ENCODE measurements around the gene SLC2A4RG. TPM values are rescaled to one million over a fixed set of nuclear protein-coding genes. Genes with fewer than 3 reads are reported as not detected.
"Not testable (repeated sequence)": the region's sequence is repeated elsewhere in the genome, so short reads cannot be mapped to it uniquely, and the experiment has no call there.

Gene SLC2A4RG
- total RNA-seq, 2 donors from 2014 or later, result 21.0 to 31.1 TPM

DNA sequence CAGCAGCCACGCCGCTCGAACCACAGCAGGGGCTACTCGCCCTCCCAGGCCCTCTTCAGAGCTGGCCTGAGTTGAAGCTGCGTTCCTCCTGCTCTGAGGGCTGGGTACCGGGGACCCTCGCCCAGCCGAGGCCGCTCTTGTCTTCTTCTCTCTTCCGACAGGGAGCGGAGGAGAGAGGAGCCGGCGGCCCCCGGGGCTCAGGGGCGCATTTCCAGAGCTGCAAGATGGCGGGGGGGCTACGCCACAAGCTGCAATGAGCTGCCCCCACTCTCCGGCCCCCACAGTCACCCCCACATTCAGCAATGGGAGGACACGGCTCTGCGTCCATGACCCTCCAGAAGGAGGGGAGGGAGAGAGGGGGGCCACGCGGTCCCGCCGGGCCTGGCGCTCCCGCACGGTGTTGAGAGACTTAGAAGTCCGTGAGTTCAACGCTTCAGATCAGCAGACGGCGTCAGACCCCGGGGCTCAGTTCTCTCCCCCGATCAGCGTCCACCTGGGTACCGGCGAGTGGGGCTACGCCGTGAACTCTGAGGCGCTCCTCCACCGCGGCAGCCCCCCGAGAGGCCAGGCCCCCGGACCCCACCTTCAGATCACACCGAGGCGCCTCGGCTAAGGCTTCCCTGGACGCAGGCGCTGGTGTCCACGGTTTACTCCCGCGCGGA is 31.6 kb downstream of the SLC2A4RG start:
- Mint-ChIP-seq H3K27me3 (no peaks in the 10 kb centered on the region), H3K4me3 (no peak overlapping the region), H3K27ac (no peak overlapping the region), H3K36me3 (no peaks in the 10 kb centered on the region), H3K4me1 (ENCODE audit: low read depth in 2 of 2) (peaks cover 0 to 3% of the 10 kb centered on the region in 2 donors), H3K9me3 (no peaks in the 10 kb centered on the region)
- no peak for ATAC-seq
- peak; percentile 56 for DNase-seq (ENCODE audit: low spot score)

DNA sequence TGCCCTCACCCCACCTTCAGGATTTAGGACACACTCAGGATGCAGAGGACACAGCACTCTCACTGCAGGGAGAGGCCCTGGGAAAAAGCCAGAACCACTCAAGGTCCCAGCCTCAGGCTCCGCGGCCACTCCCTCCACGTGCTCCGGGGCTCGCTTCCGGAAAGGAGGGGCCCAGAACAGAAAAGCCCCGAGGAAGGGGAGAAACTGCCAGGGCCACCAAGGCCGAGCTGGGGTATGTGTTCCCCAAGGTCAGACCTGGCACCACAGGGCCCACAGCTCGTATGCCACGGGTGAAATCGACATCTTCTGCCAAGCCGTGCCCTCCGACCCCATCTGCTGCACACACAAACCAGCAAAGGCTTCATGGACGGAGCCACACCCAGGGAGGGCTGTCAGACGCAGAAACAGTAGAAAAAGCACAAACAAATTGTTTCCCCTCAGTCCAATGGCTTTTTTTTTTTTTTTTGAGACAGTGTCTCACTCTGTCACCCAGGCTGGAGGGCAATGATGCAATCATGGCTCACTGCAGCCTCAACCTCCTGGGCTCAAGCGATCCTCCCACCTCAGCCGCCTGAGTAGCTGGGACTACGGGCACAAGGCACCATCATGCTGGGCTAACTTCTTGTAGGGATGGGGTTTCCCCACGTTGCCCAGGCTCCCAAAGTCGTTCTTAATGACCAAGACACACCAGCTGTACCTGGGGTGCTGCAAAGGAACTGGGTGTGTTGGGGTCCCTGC is 33.4 kb downstream of the SLC2A4RG start:
- DNase-seq (ENCODE audit: low spot score) (peak; percentile 51), ATAC-seq (no peak)
- H3K4me3 Mint-ChIP-seq, result no peak overlapping the region
- peaks cover 0 to 3% of the 10 kb centered on the region in 2 donors for H3K4me1 Mint-ChIP-seq (ENCODE audit: low read depth in 2 of 2)
- H3K9me3 Mint-ChIP-seq, result no peaks in the 10 kb centered on the region
- H3K36me3 Mint-ChIP-seq, result no peaks in the 10 kb centered on the region
- no peak overlapping the region for H3K27ac Mint-ChIP-seq
- H3K27me3 Mint-ChIP-seq, result no peaks in the 10 kb centered on the region

GRCh38 chr20:63773571-63774241 is 34.1 kb downstream of the SLC2A4RG start:
- Mint-ChIP-seq H3K36me3 (no peaks in the 10 kb centered on the region), H3K4me3 (no peak overlapping the region), H3K9me3 (no peaks in the 10 kb centered on the region), H3K4me1 (ENCODE audit: low read depth in 2 of 2) (peaks cover 0 to 3% of the 10 kb centered on the region in 2 donors), H3K27ac (no peak overlapping the region), H3K27me3 (no peaks in the 10 kb centered on the region)
- no peak for ATAC-seq
- DNase-seq (ENCODE audit: low spot score), result no peak

DNA sequence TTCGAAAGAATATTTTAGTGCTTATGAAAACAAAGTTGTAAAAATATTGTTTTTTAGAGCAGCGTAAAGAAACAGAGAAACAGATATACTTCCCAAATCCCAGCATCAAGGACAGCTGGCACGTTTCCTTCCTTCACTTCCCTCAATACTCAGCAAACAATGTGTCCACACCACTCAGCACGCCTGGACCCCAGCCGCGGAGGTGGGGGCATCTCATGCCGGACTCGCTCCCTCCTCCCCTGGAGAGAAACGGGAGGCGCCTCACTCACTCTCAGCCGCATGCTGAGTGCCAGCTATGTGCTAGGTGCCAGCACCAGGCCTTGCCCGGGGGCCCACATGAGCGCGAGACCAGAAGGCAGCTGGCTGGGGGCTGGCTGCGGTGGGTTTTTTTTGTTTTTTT is 34.7 kb downstream of the SLC2A4RG start:
- Mint-ChIP-seq H3K9me3 (no peaks in the 10 kb centered on the region), H3K4me1 (ENCODE audit: low read depth in 2 of 2) (peaks cover 0 to 3% of the 10 kb centered on the region in 2 donors), H3K4me3 (no peak overlapping the region), H3K27ac (no peak overlapping the region), H3K27me3 (no peaks in the 10 kb centered on the region), H3K36me3 (no peaks in the 10 kb centered on the region)
- DNase-seq (ENCODE audit: low spot score) (no peak), ATAC-seq (no peak)

- Mint-ChIP-seq H3K9me3 (no peaks in the 10 kb centered on the region), H3K27ac (no peak overlapping the region), H3K4me1 (ENCODE audit: low read depth in 2 of 2) (peaks cover 0 to 3% of the 10 kb centered on the region in 2 donors), H3K27me3 (no peaks in the 10 kb centered on the region), H3K4me3 (no peak overlapping the region), H3K36me3 (no peaks in the 10 kb centered on the region)
- DNase-seq (ENCODE audit: low spot score) (peak; percentile 60), ATAC-seq (no peak)
Observed at GRCh38 chr20:63775096-63775978, 35.8 kb downstream of the SLC2A4RG start.

- H3K4me1 Mint-ChIP-seq (ENCODE audit: low read depth in 2 of 2), result not testable (repeated sequence)
Observed at GRCh38 chr20:63776875-63777274, 37.3 kb downstream of the SLC2A4RG start.

GRCh38 chr20:63777614-63778013 is 38.0 kb downstream of the SLC2A4RG start:
- no peak overlapping the region for H3K27ac Mint-ChIP-seq
- DNase-seq (ENCODE audit: low spot score), result no peak

More at GRCh38 chr20:63776875-63777274, 37.3 kb downstream of the SLC2A4RG start:
- not testable (repeated sequence) for H3K27me3 Mint-ChIP-seq; H3K4me3 Mint-ChIP-seq; H3K36me3 Mint-ChIP-seq; H3K9me3 Mint-ChIP-seq; H3K27ac Mint-ChIP-seq; ATAC-seq; DNase-seq (ENCODE audit: low spot score)

DNA sequence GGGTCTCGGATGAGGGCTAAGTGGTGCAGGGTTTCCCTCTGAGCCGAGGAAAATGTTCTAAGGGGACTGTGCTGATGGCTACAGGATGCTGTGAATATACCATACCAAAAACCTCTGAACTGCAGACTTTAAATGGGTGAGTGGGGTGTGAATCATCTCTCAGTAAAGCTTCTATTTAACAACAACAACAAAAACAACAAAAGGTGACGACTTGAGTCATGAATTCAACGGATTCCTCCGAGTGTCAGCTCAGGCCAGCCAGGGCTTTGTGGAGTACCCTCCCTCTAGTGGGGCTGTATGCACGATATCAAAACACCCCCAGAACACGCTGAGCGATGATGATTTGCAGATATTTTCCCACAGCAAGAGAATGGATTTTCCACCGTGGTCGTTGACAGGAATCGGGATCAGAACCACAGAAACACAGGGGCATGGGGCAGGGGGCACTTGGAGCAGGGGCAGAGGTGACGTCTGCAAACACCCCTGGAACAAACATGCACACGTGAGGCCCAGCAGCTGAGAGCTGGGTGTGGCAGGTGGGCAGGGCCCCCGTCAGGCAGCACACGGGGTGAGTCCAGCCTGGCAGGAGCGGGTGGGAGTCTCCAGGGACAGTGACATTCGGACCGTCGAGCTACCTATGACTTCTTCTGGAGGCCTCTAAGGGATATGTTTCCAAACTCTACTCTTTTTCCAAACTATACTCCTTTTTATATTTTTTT is 38.6 kb downstream of the SLC2A4RG start:
- no peaks in the 10 kb centered on the region for H3K27me3 Mint-ChIP-seq
- H3K4me1 Mint-ChIP-seq (ENCODE audit: low read depth in 2 of 2), result peaks cover 0 to 3% of the 10 kb centered on the region in 2 donors
- no peaks in the 10 kb centered on the region for H3K9me3 Mint-ChIP-seq
- no peak overlapping the region for H3K4me3 Mint-ChIP-seq
- no peak for DNase-seq (ENCODE audit: low spot score)
- no peak overlapping the region for H3K27ac Mint-ChIP-seq
- no peak for ATAC-seq
- no peaks in the 10 kb centered on the region for H3K36me3 Mint-ChIP-seq

More at GRCh38 chr20:63777614-63778013, 38.0 kb downstream of the SLC2A4RG start:
- Mint-ChIP-seq H3K4me1 (ENCODE audit: low read depth in 2 of 2) (peaks cover 0 to 3% of the 10 kb centered on the region in 2 donors), H3K4me3 (no peak overlapping the region), H3K27me3 (no peaks in the 10 kb centered on the region), H3K36me3 (no peaks in the 10 kb centered on the region), H3K9me3 (no peaks in the 10 kb centered on the region)
- ATAC-seq, result no peak

DNA sequence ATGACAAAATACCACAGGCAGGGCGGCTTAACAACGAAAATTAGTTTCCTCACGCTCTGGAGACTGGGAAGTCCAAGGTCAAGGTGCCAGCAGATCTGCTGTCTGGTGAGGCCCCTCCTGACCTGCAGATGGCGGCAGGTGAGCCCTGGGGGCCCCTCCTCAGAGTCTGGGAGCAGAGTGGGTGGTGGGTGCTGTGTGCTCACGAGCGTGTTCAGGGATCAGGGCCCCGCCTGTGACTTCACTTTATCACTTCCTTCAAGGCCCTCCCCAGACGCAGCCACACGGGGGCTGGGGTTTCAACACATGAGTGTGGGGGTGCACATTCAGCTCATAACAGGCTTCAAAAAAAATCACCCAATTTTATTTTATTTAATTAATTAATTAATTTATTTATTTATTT is 39.3 kb downstream of the SLC2A4RG start:
- H3K4me1 Mint-ChIP-seq (ENCODE audit: low read depth in 2 of 2), result peaks cover 0 to 3% of the 10 kb centered on the region in 2 donors

DNA sequence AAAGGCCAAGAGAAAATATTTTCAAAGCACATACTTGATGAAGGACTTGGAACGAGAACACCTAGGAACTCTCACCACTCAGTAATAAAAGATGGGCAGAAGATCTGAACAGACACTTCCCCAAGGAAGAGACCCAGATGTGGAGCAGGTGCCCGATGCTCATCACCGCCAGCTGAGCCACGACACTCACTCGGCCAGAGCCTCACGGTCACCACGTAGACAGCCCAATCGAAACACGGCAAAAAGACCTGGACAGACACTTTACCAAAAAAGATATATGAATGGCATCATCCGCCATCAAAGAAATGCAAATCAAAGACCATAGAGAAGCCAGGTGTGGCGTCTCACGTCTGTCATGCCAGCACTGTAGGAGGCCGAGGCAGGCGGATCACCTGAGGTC is 41.6 kb downstream of the SLC2A4RG start:
- no peak for DNase-seq (ENCODE audit: low spot score)
- H3K27ac Mint-ChIP-seq, result no peak overlapping the region
- H3K36me3 Mint-ChIP-seq, result no peaks in the 10 kb centered on the region
- ATAC-seq, result no peak
- no peaks in the 10 kb centered on the region for H3K4me1 Mint-ChIP-seq (ENCODE audit: low read depth in 2 of 2)
- no peaks in the 10 kb centered on the region for H3K9me3 Mint-ChIP-seq
- no peaks in the 10 kb centered on the region for H3K27me3 Mint-ChIP-seq
- H3K4me3 Mint-ChIP-seq, result peak overlapping the region; percentile 10

More for the DNA sequence above, 39.3 kb downstream of the SLC2A4RG start:
- ATAC-seq (no peak), DNase-seq (ENCODE audit: low spot score) (no peak)
- Mint-ChIP-seq H3K9me3 (no peaks in the 10 kb centered on the region), H3K27me3 (no peaks in the 10 kb centered on the region), H3K27ac (no peak overlapping the region), H3K4me3 (no peak overlapping the region), H3K36me3 (no peaks in the 10 kb centered on the region)

DNA sequence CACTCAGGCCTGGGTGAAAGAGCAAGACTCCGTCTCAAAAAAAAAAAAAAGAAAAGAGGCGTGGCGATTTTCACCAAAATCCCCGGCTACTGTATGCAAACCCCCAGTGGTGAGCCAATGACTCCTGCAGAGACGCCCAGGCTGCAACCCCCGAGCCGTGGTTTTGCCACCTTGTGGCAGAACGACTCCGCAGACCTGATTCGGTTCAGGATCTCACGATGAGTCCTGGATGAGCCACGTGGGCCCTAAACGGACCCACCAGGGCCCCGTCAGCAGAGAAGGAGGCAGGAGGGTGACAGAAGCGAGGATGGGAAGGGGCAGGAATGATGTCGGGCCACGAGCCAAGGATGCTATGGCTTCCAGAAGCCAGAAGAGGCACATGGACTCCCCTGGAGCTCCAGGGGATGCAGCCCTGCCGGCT is 42.5 kb downstream of the SLC2A4RG start:
- no peak overlapping the region for H3K27ac Mint-ChIP-seq
- no peaks in the 10 kb centered on the region for H3K4me1 Mint-ChIP-seq (ENCODE audit: low read depth in 2 of 2)
- no peaks in the 10 kb centered on the region for H3K27me3 Mint-ChIP-seq
- peak; percentile 78 to 82 for ATAC-seq
- H3K36me3 Mint-ChIP-seq, result no peaks in the 10 kb centered on the region
- H3K9me3 Mint-ChIP-seq, result no peaks in the 10 kb centered on the region
- no peak for DNase-seq (ENCODE audit: low spot score)
- H3K4me3 Mint-ChIP-seq, result no peak overlapping the region

DNA sequence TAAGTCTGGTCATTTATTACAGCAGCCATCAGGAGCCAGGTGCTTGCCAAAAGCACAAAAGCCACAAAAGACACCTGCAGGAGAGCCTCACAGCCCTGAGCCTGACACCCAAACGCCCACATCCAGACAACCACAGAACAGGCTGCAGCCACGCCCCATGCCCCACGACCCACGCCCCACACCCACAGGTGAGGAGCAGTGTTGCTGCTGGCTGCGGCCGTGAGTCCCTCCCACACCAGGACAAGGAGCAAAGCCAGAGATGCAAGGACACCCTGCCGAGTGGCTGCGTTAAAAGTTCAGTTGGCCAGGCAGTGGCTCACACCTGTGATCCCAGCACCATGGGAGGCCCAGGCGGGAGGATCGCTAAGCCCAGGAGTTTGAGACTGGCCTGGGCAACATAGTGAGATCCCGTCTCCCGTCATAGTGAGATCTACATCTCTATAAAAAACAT is 43.0 kb downstream of the SLC2A4RG start:
- DNase-seq (ENCODE audit: low spot score), result no peak
- Mint-ChIP-seq H3K4me1 (ENCODE audit: low read depth in 2 of 2) (no peaks in the 10 kb centered on the region), H3K4me3 (no peak overlapping the region), H3K27ac (no peak overlapping the region), H3K27me3 (no peaks in the 10 kb centered on the region), H3K9me3 (no peaks in the 10 kb centered on the region), H3K36me3 (no peaks in the 10 kb centered on the region)
- peak in 1 of 2 donors; percentile 37 for ATAC-seq

- ATAC-seq (no peak), DNase-seq (ENCODE audit: low spot score) (no peak)
- Mint-ChIP-seq H3K27me3 (no peaks in the 10 kb centered on the region), H3K36me3 (no peaks in the 10 kb centered on the region), H3K9me3 (no peaks in the 10 kb centered on the region), H3K27ac (no peak overlapping the region), H3K4me3 (no peak overlapping the region), H3K4me1 (ENCODE audit: low read depth in 2 of 2) (no peaks in the 10 kb centered on the region)
Observed at GRCh38 chr20:63783970-63784369, 44.4 kb downstream of the SLC2A4RG start.
